Measurements from ENCODE around the gene PLEKHJ1. TPM values are rescaled to one million over a fixed set of nuclear protein-coding genes. Genes with fewer than 3 reads are reported as not detected.

PLEKHJ1 gene
- total RNA-seq, 2 experiments from 2014 or later = 69.8 to 71.3 TPM

DNA sequence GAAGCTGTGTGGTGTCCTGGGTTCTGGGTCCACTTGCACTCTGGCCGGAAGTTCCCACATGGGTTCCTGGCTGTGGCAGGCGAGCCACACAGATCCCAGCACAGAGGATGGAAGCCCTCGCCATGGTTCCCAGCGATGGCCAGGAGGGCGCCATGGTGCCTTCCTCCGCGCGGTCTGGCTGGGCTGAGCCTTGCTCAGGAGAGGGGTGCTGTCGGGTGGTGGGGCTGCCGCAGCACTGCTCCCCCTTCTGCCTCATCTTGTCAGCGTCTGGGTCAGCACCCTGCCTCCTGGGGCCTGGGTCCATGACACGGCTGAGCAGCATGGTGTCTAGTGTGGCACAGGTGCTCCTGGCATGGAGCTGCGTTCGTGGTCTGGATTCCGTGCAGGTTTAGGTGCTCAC, 38.9 kb downstream of the PLEKHJ1 start:
- ATAC-seq (ENCODE audit: low read depth) (no peak), DNase-seq (no peak)
- peaks cover 3% of the 10 kb centered on the region for H3K36me3 Mint-ChIP-seq
- no peak overlapping the region for H3K27ac Mint-ChIP-seq
- H3K4me1 Mint-ChIP-seq = no peaks in the 10 kb centered on the region
- H3K27me3 Mint-ChIP-seq = no peaks in the 10 kb centered on the region
- no peaks in the 10 kb centered on the region for H3K9me3 Mint-ChIP-seq
- POLR2A ChIA-PET = no interaction called here
- no peak overlapping the region for H3K4me3 Mint-ChIP-seq

DNA sequence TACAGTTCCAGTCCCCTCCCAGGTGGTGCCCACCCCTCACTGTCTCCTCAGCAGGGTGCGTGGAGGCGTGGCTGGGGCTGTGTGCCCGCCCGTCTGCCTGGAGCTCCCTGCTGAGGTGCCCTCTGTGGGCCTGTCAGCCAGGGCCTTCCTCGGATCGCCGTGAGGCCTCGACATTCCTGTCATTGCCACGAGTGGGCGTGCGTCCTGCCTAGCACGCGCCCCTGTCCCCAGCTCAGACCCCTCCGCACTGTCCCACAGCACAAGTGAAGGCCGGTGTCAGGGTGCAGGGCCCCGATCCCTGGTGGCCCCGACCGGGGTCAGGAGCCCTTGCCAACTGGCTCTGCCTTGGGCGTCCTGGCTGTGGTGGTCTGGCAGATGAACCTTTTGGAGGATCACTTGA, 40.2 kb downstream of the PLEKHJ1 start:
- no peak overlapping the region for H3K4me3 Mint-ChIP-seq
- H3K4me1 Mint-ChIP-seq = no peaks in the 10 kb centered on the region
- POLR2A ChIA-PET = no interaction called here
- H3K9me3 Mint-ChIP-seq = no peaks in the 10 kb centered on the region
- no peak overlapping the region for H3K27ac Mint-ChIP-seq
- peaks cover 5% of the 10 kb centered on the region for H3K36me3 Mint-ChIP-seq
- no peaks in the 10 kb centered on the region for H3K27me3 Mint-ChIP-seq
- ATAC-seq (ENCODE audit: low read depth) (no peak), DNase-seq (no peak)

DNA sequence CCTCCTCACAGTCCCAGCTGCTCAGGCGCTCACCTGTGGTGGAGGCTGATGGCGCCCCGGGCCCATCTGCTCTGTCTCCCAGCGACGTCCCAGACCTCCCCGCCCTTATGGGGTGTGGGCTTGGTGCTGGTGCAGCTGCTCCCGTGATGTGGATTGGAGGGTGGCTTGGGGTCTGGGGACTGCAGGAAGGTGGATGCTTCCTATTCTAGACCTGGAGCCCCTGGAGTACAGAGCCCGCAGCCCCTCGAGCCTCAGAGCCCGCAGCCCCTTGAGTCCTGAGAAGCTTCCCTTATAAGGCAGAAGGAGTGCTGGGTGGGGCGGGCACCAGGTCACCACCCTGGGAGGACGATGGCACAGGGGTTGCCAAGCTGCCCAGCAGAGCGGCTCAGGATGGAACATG, 40.8 kb downstream of the PLEKHJ1 start:
- DNase-seq (no peak), ATAC-seq (ENCODE audit: low read depth) (no peak)
- POLR2A ChIA-PET = no interaction called here
- Mint-ChIP-seq H3K27me3 (no peaks in the 10 kb centered on the region), H3K36me3 (peaks cover 5% of the 10 kb centered on the region), H3K4me3 (no peak overlapping the region), H3K4me1 (no peaks in the 10 kb centered on the region), H3K27ac (no peak overlapping the region), H3K9me3 (no peaks in the 10 kb centered on the region)

DNA sequence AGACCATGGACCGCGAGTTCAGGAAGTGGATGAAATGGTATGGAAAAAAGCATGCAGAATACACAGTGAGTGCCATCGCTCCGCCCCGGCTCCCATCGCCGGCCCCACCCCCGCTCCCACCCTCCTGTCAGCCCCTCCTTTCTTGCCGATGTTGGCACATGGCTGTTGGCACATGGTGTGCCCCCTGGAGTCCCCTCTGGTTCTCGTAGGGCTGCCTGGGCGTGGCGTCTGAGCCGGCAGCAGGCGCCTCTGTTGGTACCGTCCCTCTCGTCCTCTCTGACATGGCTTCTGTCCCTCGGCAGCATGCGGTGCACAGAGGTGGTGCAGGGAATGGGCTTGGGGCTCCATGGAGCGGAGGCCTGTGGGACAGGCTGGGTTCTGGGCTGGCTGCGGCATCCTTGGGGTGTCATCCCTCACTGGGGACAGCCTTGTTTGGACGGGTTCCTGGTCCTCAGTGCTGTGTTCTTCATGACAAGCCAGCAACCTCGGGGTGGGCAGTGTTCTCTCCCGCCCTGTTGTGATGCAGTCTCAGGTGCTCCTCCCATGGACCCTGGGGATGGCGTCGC, 41.5 kb downstream of the PLEKHJ1 start:
- H3K9me3 Mint-ChIP-seq = no peaks in the 10 kb centered on the region
- peaks cover 5% of the 10 kb centered on the region for H3K36me3 Mint-ChIP-seq
- no peaks in the 10 kb centered on the region for H3K4me1 Mint-ChIP-seq
- H3K27me3 Mint-ChIP-seq = no peaks in the 10 kb centered on the region
- no peak overlapping the region for H3K27ac Mint-ChIP-seq
- DNase-seq (no peak), ATAC-seq (ENCODE audit: low read depth) (no peak)
- no peak overlapping the region for H3K4me3 Mint-ChIP-seq
- POLR2A ChIA-PET = no interaction called here

DNA sequence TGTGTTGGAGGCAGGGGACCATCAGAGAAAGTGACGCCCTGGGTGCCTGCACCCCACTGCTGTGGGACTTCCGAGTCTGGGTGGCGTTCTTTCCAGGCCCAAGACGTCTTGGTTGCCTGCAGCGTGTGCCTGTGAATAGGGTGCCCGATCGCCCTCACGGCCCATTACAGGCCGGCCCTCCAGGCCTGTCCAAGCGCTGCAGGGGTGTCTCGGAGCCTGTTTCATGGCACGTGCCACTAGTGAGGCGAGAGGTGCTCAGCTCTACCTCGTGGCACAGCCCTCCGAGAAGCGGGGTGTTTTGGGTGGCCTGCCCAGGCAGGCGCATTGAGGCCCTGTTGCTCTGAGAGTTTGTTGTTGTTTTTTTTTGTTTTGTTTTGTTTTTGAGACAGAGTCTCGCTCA, 42.3 kb downstream of the PLEKHJ1 start:
- no peaks in the 10 kb centered on the region for H3K4me1 Mint-ChIP-seq
- H3K9me3 Mint-ChIP-seq = no peaks in the 10 kb centered on the region
- POLR2A ChIA-PET = no interaction called here
- H3K27ac Mint-ChIP-seq = no peak overlapping the region
- H3K27me3 Mint-ChIP-seq = no peaks in the 10 kb centered on the region
- DNase-seq (no peak), ATAC-seq (ENCODE audit: low read depth) (no peak)
- peaks cover 5% of the 10 kb centered on the region for H3K36me3 Mint-ChIP-seq
- no peak overlapping the region for H3K4me3 Mint-ChIP-seq

DNA sequence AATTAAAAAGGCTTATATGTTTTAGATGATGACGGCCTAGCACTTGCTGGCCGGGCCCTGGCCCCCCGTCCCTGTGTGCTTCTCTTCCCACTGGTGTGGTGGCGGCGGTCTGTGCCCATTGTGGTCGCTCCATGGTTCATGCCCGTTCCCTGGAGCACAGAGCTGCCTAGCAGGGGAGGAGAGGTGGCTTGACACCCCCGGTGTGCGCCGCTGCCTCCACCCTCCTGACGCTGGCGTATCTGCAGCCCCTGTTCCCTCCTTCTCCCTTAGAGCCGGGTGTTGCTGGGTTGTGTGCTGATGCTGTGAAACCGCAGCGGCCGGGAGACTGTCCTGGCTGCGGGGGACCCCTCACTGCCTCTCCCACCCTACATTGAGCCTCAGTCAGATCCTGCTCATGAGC, 43.3 kb downstream of the PLEKHJ1 start:
- no peak overlapping the region for H3K4me3 Mint-ChIP-seq
- POLR2A ChIA-PET = no interaction called here
- no peak overlapping the region for H3K27ac Mint-ChIP-seq
- H3K4me1 Mint-ChIP-seq = no peaks in the 10 kb centered on the region
- ATAC-seq (ENCODE audit: low read depth) = no peak
- H3K9me3 Mint-ChIP-seq = no peaks in the 10 kb centered on the region
- H3K36me3 Mint-ChIP-seq = peaks cover 7% of the 10 kb centered on the region
- no peak for DNase-seq
- H3K27me3 Mint-ChIP-seq = no peaks in the 10 kb centered on the region

DNA sequence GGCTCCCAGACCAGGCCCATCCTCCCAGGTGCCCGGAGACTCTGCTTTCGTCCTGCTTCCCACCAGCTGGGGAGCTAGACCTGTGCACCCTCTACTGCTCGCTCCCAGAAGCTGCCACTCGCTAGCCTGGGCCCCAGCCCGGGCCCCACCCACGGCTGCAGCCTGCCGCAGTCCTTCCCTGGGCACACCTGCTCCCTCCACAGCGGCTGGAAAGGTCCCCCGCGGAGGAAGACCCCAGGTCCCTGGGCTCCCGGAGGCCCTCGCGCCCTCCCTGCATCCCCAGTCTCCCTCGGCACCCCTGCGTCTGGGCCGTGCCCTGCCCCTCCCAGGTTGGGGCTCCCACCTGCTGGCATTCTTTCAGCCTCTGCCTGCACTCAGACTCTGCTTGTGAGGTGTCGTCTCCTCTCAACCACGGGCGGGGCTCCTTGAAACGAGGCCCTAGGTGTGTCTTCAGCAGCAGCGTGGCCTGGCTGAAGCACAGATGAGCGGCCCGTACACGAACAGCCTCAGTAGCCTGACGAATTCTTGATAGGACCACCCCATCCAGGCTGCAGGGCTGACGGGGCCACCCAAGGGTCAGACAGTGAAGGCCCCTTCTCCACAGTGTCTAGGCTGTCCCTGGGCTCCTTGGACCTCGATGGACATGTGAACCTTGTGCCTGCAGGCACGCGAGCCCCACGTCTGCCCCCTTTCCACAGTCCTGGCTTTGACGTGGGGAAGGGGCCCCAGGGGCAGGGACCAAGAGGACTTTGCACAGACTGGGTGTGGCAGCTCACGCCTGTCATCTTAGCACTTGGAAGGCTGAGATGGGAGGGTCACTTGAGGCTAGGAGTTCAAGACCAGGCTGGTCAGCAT, 44.4 kb downstream of the PLEKHJ1 start:
- no peaks in the 10 kb centered on the region for H3K9me3 Mint-ChIP-seq
- H3K4me1 Mint-ChIP-seq = no peaks in the 10 kb centered on the region
- DNase-seq = no peak
- H3K27me3 Mint-ChIP-seq = no peaks in the 10 kb centered on the region
- peaks cover 7% of the 10 kb centered on the region for H3K36me3 Mint-ChIP-seq
- POLR2A ChIA-PET = no interaction called here
- no peak for ATAC-seq (ENCODE audit: low read depth)
- H3K27ac Mint-ChIP-seq = no peak overlapping the region
- no peak overlapping the region for H3K4me3 Mint-ChIP-seq

DNA sequence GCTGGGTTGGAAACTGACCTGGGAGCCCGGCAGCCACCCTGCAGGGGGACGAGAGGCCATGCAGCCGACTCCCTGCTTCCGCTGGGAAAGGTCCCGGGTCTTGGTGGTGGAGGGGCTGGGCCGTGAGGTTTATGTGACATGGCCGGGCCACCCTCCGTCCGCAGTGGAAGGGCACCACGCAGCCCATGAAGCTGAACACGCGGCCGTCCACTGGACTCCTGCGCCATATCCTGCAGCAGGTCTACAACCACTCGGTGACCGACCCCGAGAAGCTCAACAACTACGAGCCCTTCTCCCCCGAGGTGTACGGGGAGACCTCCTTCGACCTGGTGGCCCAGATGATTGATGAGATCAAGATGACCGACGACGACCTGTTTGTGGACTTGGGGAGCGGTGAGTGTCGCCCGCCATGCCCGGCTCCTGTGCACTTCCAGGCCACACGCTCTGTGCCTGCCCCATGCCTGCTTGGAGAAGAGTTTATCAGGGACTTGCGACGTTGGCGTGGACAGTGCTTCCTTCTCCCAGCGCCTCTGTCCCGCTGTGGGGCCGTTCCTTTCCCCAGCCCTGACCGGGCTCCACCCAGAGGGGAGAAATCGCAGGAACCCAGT, 45.2 kb downstream of the PLEKHJ1 start:
- H3K36me3 Mint-ChIP-seq = peaks cover 7% of the 10 kb centered on the region
- no peak overlapping the region for H3K27ac Mint-ChIP-seq
- no peak for DNase-seq
- no peak for ATAC-seq (ENCODE audit: low read depth)
- H3K4me3 Mint-ChIP-seq = no peak overlapping the region
- H3K9me3 Mint-ChIP-seq = no peaks in the 10 kb centered on the region
- POLR2A ChIA-PET = no interaction called here
- H3K27me3 Mint-ChIP-seq = no peaks in the 10 kb centered on the region
- H3K4me1 Mint-ChIP-seq = no peaks in the 10 kb centered on the region

DNA sequence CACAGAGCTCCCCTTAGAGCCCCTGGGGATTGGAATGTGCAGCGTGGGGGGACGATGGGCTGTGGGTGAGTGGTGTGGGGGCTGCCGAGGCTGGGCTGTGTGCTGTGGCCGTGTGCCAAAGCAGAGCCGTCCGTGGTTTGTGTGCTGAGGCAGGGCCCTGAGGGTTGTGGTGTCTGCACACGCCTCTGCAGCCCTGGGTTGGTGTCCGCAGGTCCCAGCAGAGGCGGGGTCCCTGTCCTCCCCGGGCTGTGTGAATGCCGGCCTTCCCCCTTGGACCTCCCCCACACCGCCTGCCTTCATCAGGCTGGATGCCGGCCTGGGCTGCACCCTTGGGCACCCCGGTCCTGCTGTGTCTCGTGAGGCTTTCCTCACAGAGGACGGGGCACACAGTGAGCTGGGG, 46.2 kb downstream of the PLEKHJ1 start:
- ATAC-seq (ENCODE audit: low read depth) = no peak
- Mint-ChIP-seq H3K36me3 (peaks cover 9% of the 10 kb centered on the region), H3K9me3 (no peaks in the 10 kb centered on the region), H3K27ac (no peak overlapping the region), H3K4me1 (peaks cover 2% of the 10 kb centered on the region), H3K27me3 (no peaks in the 10 kb centered on the region), H3K4me3 (no peak overlapping the region)
- no peak for DNase-seq
- POLR2A ChIA-PET = no interaction called here

DNA sequence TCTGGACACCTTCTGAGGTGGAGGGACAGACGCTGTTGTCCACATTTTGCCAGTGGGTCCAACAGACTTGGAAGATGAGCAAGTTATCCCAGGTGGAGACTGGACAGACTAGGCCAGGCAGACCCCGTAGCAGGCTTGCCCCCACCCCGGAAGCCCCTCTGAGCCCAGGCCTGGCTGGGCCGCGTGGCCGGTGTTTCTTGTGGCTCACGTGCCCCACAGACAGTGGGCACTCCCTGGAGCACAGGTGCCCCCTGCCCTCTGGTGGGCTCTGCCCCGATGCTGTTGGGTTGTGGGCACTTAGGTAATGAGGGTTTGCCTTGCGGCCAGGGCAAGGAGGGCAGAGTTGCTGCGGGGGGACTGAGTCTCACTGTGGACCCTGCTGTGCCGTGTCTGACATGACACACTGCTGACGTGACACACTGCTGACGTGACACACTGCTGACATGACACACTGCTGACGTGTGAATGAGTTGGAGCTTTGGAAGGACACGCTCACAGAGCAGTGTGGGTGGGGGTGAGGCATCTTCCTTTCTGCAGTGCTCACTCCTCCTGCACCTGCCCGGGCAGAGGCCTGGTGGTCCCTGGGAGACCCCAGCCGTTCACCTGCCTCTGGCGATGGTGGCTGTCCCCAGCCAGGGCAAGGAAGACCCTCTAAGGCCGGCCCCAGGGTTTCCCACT, 47.3 kb downstream of the PLEKHJ1 start:
- H3K36me3 Mint-ChIP-seq = peaks cover 9% of the 10 kb centered on the region
- DNase-seq (no peak), ATAC-seq (ENCODE audit: low read depth) (no peak)
- no peak overlapping the region for H3K4me3 Mint-ChIP-seq
- no peaks in the 10 kb centered on the region for H3K27me3 Mint-ChIP-seq
- H3K27ac Mint-ChIP-seq = no peak overlapping the region
- peaks cover 2% of the 10 kb centered on the region for H3K4me1 Mint-ChIP-seq
- POLR2A ChIA-PET = no interaction called here
- H3K9me3 Mint-ChIP-seq = no peaks in the 10 kb centered on the region

DNA sequence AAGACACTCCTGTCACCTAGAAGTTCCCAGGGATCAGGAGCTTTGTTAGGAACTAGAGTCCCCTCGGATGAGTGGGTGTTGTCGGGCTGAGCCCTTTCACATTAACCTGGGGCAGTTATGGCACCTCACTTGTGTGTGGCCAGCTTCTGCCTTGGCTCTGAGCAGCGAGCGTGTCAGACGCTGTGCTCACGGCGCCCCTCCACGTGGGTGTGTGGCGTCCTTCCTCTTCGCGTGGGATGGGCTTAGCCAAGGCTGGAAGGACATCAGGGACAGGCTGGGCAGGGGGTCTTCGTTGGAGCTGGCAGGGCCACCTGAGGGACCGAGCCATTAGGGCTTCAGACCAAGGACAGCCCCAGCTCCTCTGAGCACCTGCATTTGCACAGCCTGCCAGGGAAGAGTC, 49.0 kb downstream of the PLEKHJ1 start:
- POLR2A ChIA-PET = no interaction called here
- H3K9me3 Mint-ChIP-seq = no peaks in the 10 kb centered on the region
- no peaks in the 10 kb centered on the region for H3K27me3 Mint-ChIP-seq
- no peak for ATAC-seq (ENCODE audit: low read depth)
- H3K4me1 Mint-ChIP-seq = peaks cover 2% of the 10 kb centered on the region
- peaks cover 6% of the 10 kb centered on the region for H3K36me3 Mint-ChIP-seq
- H3K4me3 Mint-ChIP-seq = no peak overlapping the region
- no peak for DNase-seq
- H3K27ac Mint-ChIP-seq = no peak overlapping the region

DNA sequence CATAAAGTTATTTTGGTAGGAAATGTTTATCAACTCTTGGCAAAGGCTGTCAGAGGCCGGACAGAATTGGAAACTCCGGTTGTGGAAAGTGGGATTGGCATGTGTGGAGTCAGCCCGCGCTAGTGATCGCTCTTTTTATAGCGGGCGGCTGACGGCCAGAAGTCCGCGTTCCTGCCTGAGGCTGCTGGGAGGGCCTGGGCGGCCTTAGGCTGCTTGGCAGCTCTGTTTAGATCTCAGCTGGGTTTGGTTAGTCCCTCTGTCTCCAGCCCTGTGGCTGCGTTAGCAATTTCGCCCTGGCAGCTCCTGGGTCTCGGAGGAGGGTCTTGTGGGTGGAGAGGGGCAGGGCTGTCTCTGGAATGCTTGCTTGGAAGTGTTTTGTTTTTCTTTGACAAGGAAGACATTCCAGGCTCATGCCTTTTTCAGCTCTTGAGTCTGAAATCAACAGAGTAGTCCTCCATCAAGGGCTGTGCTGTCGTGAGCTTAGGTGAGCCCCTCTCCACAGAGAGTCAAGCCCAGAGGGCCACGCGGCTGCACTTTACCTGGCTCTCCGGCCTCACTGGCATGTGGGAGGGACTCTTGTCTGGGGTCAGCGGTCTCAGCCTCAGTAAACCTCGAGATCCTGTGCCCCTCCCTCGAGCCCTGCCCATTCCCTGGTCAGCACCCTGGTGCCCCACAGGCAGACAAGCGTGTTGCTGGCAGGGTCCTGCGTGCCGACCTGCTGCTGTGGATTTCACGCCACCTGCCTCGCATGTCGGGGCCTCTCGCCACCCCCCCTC, 49.9 kb downstream of the PLEKHJ1 start:
- Mint-ChIP-seq H3K4me3 (no peak overlapping the region), H3K4me1 (peaks cover 2% of the 10 kb centered on the region), H3K36me3 (peaks cover 3% of the 10 kb centered on the region), H3K27ac (no peak overlapping the region), H3K9me3 (no peaks in the 10 kb centered on the region), H3K27me3 (no peaks in the 10 kb centered on the region)
- DNase-seq = no peak
- POLR2A ChIA-PET = no interaction called here
- no peak for ATAC-seq (ENCODE audit: low read depth)

DNA sequence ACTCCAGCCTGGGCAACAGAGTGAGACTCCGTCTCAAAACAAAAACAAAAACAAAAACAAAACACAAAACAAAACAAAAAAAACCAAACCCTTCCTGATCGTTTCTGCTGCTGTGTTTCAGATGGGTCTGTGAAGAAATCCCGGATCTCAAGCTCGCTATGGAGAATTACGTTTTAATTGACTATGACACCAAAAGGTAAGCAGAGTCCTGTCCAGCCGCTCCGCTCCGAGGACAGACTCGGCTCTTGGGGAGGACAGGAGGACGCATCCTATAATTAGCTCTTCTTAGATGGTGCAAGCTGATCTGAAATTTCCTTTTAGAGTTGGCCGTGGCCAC, 50.4 kb downstream of the PLEKHJ1 start:
- H3K4me3 Mint-ChIP-seq = no peak overlapping the region
- POLR2A ChIA-PET = no interaction called here
- no peak for DNase-seq
- peaks cover 2% of the 10 kb centered on the region for H3K4me1 Mint-ChIP-seq
- no peaks in the 10 kb centered on the region for H3K9me3 Mint-ChIP-seq
- H3K27me3 Mint-ChIP-seq = no peaks in the 10 kb centered on the region
- peaks cover 3% of the 10 kb centered on the region for H3K36me3 Mint-ChIP-seq
- ATAC-seq (ENCODE audit: low read depth) = no peak
- no peak overlapping the region for H3K27ac Mint-ChIP-seq
